ENCODE results near the gene SEPTIN1.
"Not testable (repeated sequence)": the region's sequence is repeated elsewhere in the genome, so short reads cannot be mapped to it uniquely, and the experiment has no call there.

The SEPTIN1 gene

DNA sequence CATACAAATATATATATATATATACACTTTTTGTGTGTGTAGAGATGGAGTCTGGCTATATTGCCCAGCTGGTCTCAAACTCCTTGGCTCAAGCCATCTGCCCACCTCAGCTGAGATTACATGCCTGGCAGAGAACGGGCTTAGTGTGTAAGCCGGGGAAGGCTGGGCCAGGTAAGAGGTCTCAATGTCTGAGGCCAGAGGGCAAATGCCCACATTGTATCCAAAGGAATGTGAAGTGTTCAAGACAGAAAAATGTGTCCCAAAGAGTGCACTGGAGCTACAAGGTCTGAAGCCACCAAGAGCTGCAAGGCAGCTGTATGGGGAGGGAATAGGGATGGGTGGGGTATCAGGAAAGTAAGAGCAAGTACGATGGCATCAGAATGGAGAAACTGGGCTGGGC is 36.1 kb downstream of the SEPTIN1 start:
- DNase-seq (ENCODE audit: low read depth in 4 of 4, low spot score in 1 of 4), result no peak

GRCh38 chr16:30343491-30343820 is 38.9 kb downstream of the SEPTIN1 start:
- DNase-seq (ENCODE audit: low read depth in 4 of 4, low spot score in 1 of 4), result not testable (repeated sequence)

DNA sequence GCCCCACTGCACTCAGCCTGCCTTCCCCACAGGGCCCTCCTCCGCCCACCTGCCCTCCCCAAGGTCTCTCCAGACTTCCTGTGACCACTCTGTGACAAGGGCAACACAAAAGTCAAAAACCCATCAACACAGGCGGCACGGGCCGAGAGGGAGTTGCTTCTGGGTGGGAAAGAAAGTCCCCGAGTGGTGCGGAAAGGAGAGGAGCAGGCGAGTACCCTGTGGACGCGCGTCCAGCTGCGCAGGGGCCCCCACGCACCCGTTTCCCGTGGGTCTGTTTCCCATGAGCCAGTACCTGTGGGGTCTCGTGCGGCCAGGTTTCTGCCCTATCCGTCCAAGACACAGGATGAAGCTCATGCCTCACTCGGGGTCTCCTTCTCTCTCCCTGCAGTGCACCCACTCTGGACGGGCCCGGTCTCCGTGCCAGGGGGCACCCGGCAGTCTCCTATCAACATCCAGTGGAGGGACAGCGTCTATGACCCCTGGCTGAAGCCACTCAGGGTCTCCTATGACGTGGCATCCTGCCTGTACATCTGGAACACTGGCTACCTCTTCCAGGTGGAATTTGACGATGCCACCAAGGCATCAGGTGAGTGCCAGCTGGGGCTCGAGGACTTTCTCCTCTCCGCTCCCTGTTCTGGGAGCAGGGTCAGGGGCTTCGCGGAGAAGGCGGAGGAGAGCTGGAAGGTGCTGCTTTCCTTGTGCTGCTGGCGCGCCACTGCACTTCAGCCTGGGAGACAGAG is 39.4 kb downstream of the SEPTIN1 start:
- no peak for DNase-seq (ENCODE audit: low read depth in 4 of 4, low spot score in 1 of 4)

DNA sequence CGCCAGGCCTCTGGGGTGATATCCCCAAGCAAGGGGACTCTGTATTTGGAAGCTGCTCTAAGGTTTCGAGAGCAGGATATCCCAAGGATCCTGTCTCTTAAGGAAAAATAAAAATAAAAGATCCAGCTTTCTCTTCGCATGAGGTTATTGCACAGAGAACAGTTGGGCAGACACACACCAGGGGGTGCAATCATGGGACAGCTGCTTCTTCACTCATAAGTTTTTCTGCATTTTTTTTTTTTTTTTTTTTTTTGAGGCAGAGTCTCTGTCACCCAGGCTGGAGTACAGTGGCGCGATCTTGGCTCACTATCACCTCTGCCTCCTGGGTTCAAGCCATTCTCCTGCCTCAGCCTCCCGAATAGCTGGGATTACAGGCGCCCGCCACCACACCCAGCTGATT is 40.4 kb downstream of the SEPTIN1 start:
- DNase-seq (ENCODE audit: low read depth in 4 of 4, low spot score in 1 of 4), result not testable (repeated sequence)

DNA sequence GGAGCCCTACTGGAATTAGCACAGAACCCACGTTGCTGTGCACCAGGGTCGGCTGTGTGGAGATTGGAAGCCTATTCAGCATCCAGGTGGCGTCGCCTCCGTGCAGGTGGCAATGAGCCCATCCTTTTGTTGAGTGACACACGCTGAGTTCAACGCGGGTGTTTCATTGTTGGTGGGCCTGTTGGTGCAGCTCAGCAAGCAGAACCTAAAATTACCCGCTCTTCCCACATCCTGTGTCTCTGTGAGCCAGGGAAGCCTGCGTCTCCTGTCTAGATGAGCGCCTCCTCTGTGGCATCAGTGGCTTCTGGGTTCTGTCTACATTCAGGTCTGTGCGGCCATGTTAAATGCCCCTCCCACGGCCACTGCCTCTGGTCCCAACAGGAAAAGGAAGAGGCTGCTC is 41.7 kb downstream of the SEPTIN1 start:
- no peak for DNase-seq (ENCODE audit: low read depth in 4 of 4, low spot score in 1 of 4)

DNA sequence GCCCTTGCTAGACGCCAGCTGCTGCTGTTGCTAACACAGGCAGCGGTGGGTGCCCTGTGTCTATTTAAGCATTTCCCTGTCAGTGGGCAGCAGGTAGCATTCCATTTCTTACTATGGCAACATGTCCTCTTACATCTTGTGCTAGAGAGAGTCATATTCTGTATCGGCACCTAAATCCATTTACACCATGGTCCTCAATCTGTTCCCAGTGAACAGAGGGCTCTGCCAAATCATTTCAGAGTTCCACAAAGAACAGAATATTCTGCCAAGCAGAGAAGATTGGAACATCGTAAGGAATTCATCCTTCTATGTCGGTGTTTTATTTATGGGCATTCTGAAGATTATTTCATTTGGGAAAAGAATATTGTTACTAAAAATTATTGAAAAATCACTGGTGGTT is 43.6 kb downstream of the SEPTIN1 start:
- DNase-seq (ENCODE audit: low read depth in 4 of 4, low spot score in 1 of 4), result not testable (repeated sequence)

- not testable (repeated sequence) for DNase-seq (ENCODE audit: low read depth in 4 of 4, low spot score in 1 of 4)
These were observed 44.4 kb downstream of the SEPTIN1 start for GRCh38 chr16:30337964-30338357.

DNA sequence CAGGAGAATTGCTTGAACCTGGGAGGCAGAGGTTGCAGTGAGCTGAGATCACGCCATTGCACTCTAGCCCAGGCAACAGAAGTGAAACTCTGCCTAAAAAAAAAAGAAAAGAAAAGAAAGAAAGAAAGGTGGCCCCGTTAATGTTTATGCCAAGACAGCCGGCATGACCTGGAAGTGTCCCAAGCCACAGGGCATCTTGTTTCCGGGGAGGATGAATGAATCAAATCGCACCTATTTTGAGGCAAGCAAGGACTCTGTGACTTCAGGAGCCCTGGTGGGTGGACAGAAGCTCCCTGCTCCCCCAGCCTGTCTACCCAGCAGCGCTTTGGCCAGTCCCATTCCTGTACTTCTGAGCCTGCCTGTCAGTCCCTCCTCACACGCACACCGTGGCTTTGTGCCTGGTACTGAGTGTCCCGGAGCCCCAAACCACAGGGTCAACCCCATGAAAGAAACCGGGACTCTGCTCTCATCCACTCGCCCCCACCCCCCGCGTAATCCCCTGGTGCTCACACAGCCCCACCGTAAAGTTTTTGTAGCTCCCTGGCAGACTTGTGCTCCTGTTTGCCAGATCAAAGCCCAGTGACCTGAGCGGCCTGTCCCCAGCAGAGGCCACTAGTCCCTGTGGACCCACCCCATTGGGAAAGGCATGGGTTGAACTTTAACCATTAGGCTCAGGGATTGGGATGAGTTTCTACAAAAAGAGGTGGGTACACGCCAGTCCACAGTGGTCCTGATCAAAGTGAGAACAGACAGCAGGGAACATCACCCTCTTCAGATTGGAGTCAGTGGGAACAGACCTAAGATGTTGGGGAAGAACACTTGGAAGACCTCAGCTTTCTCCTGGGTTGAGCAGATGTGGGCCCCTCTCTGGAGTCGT is 46.5 kb downstream of the SEPTIN1 start:
- no peak for DNase-seq (ENCODE audit: low read depth in 4 of 4, low spot score in 1 of 4)

DNA sequence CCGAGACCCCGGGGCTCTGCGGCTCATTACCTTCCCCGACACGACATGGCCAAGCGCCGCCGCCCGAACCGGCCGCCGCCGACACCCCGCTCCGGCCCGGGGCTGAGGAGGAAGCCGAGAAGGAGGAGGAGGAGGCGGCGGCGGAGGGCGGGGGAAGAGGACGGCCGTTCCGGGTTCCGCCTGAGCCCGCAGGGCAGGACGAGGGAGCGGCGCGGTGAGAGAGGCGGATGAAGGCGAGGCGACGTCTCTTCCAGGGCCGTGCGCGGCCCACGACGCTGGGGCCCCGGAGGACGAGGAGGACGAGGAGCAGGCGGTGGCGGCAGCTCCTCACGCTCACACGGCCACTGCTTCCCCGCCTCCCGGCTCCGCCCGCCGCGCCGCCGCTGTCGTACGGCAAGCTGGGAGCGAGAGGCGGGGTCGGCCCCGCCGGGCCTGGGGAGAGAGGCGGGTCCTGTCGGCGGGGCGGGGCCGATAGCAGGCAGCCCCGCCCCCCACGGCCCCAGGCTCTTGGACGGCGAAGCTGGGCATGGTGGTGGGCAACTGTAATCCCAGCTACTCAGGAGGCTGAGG is 47.2 kb downstream of the SEPTIN1 start:
- DNase-seq (ENCODE audit: low read depth in 4 of 4, low spot score in 1 of 4), result peak; percentile 58 to 79 (median 66)

- DNase-seq (ENCODE audit: low read depth in 4 of 4, low spot score in 1 of 4), result peak; percentile 50 to 78 (median 64)
These were observed 47.8 kb downstream of the SEPTIN1 start for GRCh38 chr16:30334473-30334989.
